ENCODE results near the gene SFI1.

SFI1 gene

GRCh38 chr22:31651664-31652063 is 155.3 kb downstream of the SFI1 start:
- no peak for DNase-seq (ENCODE audit: low read depth)
- TF ChIP-seq CTCF (IDR thresholded peaks at IDR 0.05; ENCODE audit: low read length, missing control alignments), result no peak
- H3K4me3 ChIP-seq (replicated peaks; ENCODE audit: low read depth, low read length), result no peak overlapping the region

- no peak for DNase-seq (ENCODE audit: low read depth)
- TF ChIP-seq CTCF (IDR thresholded peaks at IDR 0.05; ENCODE audit: low read length, missing control alignments), result no peak
- H3K4me3 ChIP-seq (replicated peaks; ENCODE audit: low read depth, low read length), result no peak overlapping the region
Observed at GRCh38 chr22:31652088-31652487, 155.8 kb downstream of the SFI1 start.

GRCh38 chr22:31652911-31653684 is 156.8 kb downstream of the SFI1 start:
- H3K4me3 ChIP-seq (replicated peaks; ENCODE audit: low read depth, low read length), result no peak overlapping the region
- no peak for TF ChIP-seq CTCF (IDR thresholded peaks at IDR 0.05; ENCODE audit: low read length, missing control alignments)
- DNase-seq (ENCODE audit: low read depth), result no peak

GRCh38 chr22:31653944-31654343 is 157.6 kb downstream of the SFI1 start:
- H3K4me3 ChIP-seq (replicated peaks; ENCODE audit: low read depth, low read length), result no peak overlapping the region
- no peak for TF ChIP-seq CTCF (IDR thresholded peaks at IDR 0.05; ENCODE audit: low read length, missing control alignments)
- DNase-seq (ENCODE audit: low read depth), result no peak

- no peak for TF ChIP-seq CTCF (IDR thresholded peaks at IDR 0.05; ENCODE audit: low read length, missing control alignments)
- no peak overlapping the region for H3K4me3 ChIP-seq (replicated peaks; ENCODE audit: low read depth, low read length)
- no peak for DNase-seq (ENCODE audit: low read depth)
Observed at GRCh38 chr22:31654408-31654807, 158.1 kb downstream of the SFI1 start.

GRCh38 chr22:31659246-31659645 is 162.9 kb downstream of the SFI1 start:
- no peak for DNase-seq (ENCODE audit: low read depth)
- TF ChIP-seq CTCF (IDR thresholded peaks at IDR 0.05; ENCODE audit: low read length, missing control alignments), result no peak
- no peak overlapping the region for H3K4me3 ChIP-seq (replicated peaks; ENCODE audit: low read depth, low read length)

GRCh38 chr22:31660860-31661341 is 164.6 kb downstream of the SFI1 start:
- peak overlapping the region; percentile 72 for H3K4me3 ChIP-seq (replicated peaks; ENCODE audit: low read depth, low read length)

More at GRCh38 chr22:31660860-31661341, 164.6 kb downstream of the SFI1 start:
- peak; percentile 62 for DNase-seq (ENCODE audit: low read depth)
